Tibial nerve (tissue), 4 donors: ENCODE measurements around the gene ASCL5. TPM values are rescaled to one million over a fixed set of nuclear protein-coding genes. Genes with fewer than 3 reads are reported as not detected.

Source experiments
- DNase-seq, 2 donors: peaks; one replicate each; pipeline ENCODE4 v3.0.0-alpha.2; 2019; ENCODE audit warnings: low spot score in 2 of 2
- H3K27ac ChIP-seq, 4 donors: fragments of 200-600 bp; sonication (generic) in 3 of 4; one replicate each; pipeline ENCODE4 v1.5.1; 2017 to 2019; ENCODE audit warnings: mild to moderate bottlenecking in 1 of 4
- H3K27me3 ChIP-seq, 2 donors: fragments of 200-600 bp; sonication (generic) in 1 of 2; one replicate each; pipeline versions ENCODE4 v1.5.1 to v1.6.0; 2017 to 2019
- H3K36me3 ChIP-seq, 3 donors: fragments of 200-600 bp; sonication (generic); one replicate each; pipeline ENCODE4 v1.5.1; 2018 to 2019
- H3K4me1 ChIP-seq, 4 donors: fragments of 200-600 bp; sonication (generic) in 3 of 4; one replicate each; pipeline ENCODE4 v1.5.1; 2017 to 2019
- H3K4me3 ChIP-seq, 4 donors: fragments of 200-600 bp; sonication (generic) in 3 of 4; one replicate each; pipeline ENCODE4 v1.5.1; 2017 to 2019; ENCODE audit warnings: mild to moderate bottlenecking in 1 of 4, moderate library complexity in 1 of 4
- H3K9me3 ChIP-seq, 4 donors: fragments of 200-600 bp; sonication (generic) in 3 of 4; one replicate each; pipeline ENCODE4 v1.5.1; 2017 to 2019
- EP300 ChIP-seq, 2 donors: sonication (generic); formaldehyde crosslinking; IDR thresholded peaks; one replicate each; pipeline ENCODE4 v1.6.1; 2017; ENCODE audit warnings: antibody characterized with exemption in 2 of 2, mild to moderate bottlenecking in 1 of 2
- POLR2A ChIP-seq, 2 donors: fragments of 450-650 bp; IDR thresholded peaks; one replicate each; pipeline ENCODE4 v1.6.1; 2017; ENCODE audit warnings: antibody characterized with exemption in 2 of 2, mild to moderate bottlenecking in 2 of 2, moderate library complexity in 2 of 2
- WGBS, 2 donors: methylation state at CpG; one replicate each; pipeline ENCODE4 v1.1.5; 2018; 5-methylcytosine and 5-hydroxymethylcytosine counted together
- total RNA-seq, 4 donors: library from RNA; depleted of rRNA; stranded (reverse); fragments of >200 nt; gene quantifications; one replicate each; pipeline ENCODE4 v1.1.0, GENCODE V29; 2016
- TF ChIP-seq, protein P1 (sequence below), 5 experiments: fragments of 200-600 bp in 3 of 5; fragments of 450-650 bp in 2 of 5; sonication (generic) in 3 of 5; IDR thresholded peaks; one replicate each; pipeline ENCODE4 v1.5.1; 2016 to 2019; ENCODE audit warnings: antibody characterized with exemption in 5 of 5, mild to moderate bottlenecking in 3 of 5, moderate library complexity in 2 of 5

Gene ASCL5
- total RNA-seq, 4 donors from 2014 or later = not detected

DNA sequence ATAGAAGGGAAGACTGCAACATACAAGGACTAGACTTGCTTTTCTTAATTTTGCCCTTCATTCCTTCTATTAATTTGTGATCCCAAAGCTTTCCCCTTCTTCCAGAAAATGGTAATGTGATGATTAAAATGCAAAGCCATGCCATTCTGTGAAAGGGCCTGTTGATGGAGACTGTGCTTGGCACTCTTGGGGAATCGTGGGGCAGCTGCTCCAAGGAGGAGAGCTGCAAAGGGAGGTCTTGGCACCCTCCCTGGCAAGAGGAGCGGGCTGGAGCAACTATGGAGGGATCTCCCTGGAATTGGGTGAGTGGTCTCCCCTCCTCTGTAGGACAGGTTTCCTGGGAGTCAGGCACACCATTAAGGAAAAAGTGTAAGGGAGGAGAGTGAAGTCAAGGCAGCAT is 31.4 kb downstream of the ASCL5 start:
- no peak for DNase-seq
- Histone ChIP-seq H3K27me3 (no peaks in the 10 kb centered on the region), H3K4me1 (no peaks in the 10 kb centered on the region), H3K4me3 (no peak overlapping the region), H3K9me3 (no peaks in the 10 kb centered on the region), H3K36me3 (no peaks in the 10 kb centered on the region), H3K27ac (no peak overlapping the region)
- 69 to 80% methylated on average over 2 of the region's 2 CpGs for WGBS, 2 donors
- TF ChIP-seq, protein P1, sequence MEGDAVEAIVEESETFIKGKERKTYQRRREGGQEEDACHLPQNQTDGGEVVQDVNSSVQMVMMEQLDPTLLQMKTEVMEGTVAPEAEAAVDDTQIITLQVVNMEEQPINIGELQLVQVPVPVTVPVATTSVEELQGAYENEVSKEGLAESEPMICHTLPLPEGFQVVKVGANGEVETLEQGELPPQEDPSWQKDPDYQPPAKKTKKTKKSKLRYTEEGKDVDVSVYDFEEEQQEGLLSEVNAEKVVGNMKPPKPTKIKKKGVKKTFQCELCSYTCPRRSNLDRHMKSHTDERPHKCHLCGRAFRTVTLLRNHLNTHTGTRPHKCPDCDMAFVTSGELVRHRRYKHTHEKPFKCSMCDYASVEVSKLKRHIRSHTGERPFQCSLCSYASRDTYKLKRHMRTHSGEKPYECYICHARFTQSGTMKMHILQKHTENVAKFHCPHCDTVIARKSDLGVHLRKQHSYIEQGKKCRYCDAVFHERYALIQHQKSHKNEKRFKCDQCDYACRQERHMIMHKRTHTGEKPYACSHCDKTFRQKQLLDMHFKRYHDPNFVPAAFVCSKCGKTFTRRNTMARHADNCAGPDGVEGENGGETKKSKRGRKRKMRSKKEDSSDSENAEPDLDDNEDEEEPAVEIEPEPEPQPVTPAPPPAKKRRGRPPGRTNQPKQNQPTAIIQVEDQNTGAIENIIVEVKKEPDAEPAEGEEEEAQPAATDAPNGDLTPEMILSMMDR (IDR thresholded peaks at IDR 0.05) = no peak
- no peak for TF ChIP-seq POLR2A (IDR thresholded peaks at IDR 0.05)

DNA sequence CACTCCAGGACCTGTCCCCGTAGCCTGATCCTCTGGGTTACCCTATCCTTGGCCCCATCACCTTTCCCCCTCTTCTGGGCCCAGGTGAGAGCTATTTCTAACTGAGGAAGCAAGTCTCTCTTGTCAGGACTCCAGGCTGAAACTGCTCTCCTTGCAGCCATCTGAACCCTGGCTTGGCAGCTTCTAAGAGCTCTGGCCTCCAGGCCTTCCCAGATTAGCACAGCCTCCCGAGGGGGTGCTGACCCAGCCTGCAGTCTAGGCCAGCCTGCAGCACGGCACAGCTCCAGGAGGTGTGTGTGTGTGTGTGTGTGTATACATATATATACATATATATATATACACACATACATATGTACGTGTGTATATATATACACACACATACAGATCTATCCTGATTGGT is 32.2 kb downstream of the ASCL5 start:
- 56 to 58% methylated on average over 4 of the region's 4 CpGs for WGBS, 2 donors
- Histone ChIP-seq H3K27ac (no peak overlapping the region), H3K4me3 (no peak overlapping the region), H3K9me3 (no peaks in the 10 kb centered on the region), H3K27me3 (no peaks in the 10 kb centered on the region), H3K4me1 (no peaks in the 10 kb centered on the region), H3K36me3 (no peaks in the 10 kb centered on the region)
- TF ChIP-seq, protein P1 (IDR thresholded peaks at IDR 0.05) = no peak
- TF ChIP-seq POLR2A (IDR thresholded peaks at IDR 0.05) (no peak), EP300 (IDR thresholded peaks at IDR 0.05) (no peak)
- no peak for DNase-seq

- 74 to 82% methylated on average over 7 of the region's 7 CpGs for WGBS, 2 donors
- H3K27me3 ChIP-seq = peaks cover 0 to 7% of the 10 kb centered on the region in 2 donors
- no peaks in the 10 kb centered on the region for H3K9me3 ChIP-seq
- no peaks in the 10 kb centered on the region for H3K36me3 ChIP-seq
- H3K4me1 ChIP-seq = no peaks in the 10 kb centered on the region
- DNase-seq = no peak
- H3K4me3 ChIP-seq = no peak overlapping the region
- no peak overlapping the region for H3K27ac ChIP-seq
- no peak for TF ChIP-seq EP300 (IDR thresholded peaks at IDR 0.05)
- TF ChIP-seq POLR2A (IDR thresholded peaks at IDR 0.05) = no peak
- TF ChIP-seq, protein P1 (IDR thresholded peaks at IDR 0.05) = no peak
These were observed 33.0 kb downstream of the ASCL5 start for GRCh38 chr1:201093962-201094361.

DNA sequence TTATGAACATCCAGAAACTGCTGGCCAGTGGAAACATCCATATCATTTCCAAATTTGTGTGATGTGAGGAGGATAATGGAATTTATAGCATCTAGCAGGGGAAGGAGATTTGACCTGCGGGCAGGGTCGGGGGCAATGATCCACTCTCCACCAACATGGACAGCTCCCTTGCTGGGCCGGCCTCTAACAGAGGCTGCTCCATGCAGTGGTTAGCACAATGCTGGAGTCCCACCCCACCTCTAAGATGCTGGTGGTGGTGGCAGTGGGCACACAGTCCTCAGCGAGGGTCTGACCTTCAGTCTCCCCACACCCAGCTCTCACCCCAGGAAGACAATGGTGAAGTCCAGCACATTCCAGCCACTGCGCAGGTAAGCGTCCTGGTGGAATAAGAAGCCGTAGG is 33.4 kb downstream of the ASCL5 start:
- no peak for DNase-seq
- Histone ChIP-seq H3K36me3 (no peaks in the 10 kb centered on the region), H3K27ac (no peak overlapping the region), H3K4me1 (no peaks in the 10 kb centered on the region), H3K9me3 (no peaks in the 10 kb centered on the region), H3K4me3 (no peak overlapping the region), H3K27me3 (peaks cover 0 to 8% of the 10 kb centered on the region in 2 donors)
- 86 to 91% methylated on average over 7 of the region's 7 CpGs for WGBS, 2 donors
- no peak for TF ChIP-seq POLR2A (IDR thresholded peaks at IDR 0.05)
- TF ChIP-seq, protein P1 (IDR thresholded peaks at IDR 0.05) = no peak
- no peak for TF ChIP-seq EP300 (IDR thresholded peaks at IDR 0.05)

DNA sequence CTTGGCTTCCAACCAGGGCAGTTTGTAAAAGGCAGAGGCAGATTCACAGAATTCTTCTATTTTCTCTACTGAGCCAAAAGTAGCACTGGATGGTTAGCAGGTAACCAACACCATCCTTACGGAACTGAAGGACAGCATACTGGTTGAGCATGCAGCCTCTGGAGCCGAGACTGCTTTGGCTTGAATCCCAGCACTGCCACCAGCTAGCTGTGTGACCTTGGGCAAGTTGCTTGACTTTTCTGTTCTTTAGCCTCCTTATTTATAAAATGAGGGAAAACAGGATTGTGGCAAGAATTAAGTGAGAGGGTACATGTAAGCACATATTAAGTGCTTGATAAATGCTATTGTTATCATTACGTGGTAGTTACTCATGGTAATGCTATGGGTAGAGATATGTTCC is 34.2 kb downstream of the ASCL5 start:
- H3K9me3 ChIP-seq = no peaks in the 10 kb centered on the region
- peaks cover 0 to 8% of the 10 kb centered on the region in 2 donors for H3K27me3 ChIP-seq
- whole genome bisulfite sequencing, 2 donors = 83 to 95% methylated on average over 3 of the region's 3 CpGs
- no peak overlapping the region for H3K27ac ChIP-seq
- no peak for TF ChIP-seq EP300 (IDR thresholded peaks at IDR 0.05)
- TF ChIP-seq, protein P1 (IDR thresholded peaks at IDR 0.05) = no peak
- no peak for DNase-seq
- no peaks in the 10 kb centered on the region for H3K4me1 ChIP-seq
- H3K4me3 ChIP-seq = no peak overlapping the region
- no peaks in the 10 kb centered on the region for H3K36me3 ChIP-seq
